DMS53 treated with DMSO at 0.1 percent for 48 hours (cell line): Measurements from ENCODE around the gene RRAD.
A peak's percentile ranks its signal among the peaks of the same experiment; 100 is the strongest.

Source experiments
- DNase-seq: peaks from one replicate; lab custom pipeline; 2025; ENCODE audit not compliant: unreplicated experiment; lab: John Stamatoyannopoulos, UW

The RRAD gene

DNA sequence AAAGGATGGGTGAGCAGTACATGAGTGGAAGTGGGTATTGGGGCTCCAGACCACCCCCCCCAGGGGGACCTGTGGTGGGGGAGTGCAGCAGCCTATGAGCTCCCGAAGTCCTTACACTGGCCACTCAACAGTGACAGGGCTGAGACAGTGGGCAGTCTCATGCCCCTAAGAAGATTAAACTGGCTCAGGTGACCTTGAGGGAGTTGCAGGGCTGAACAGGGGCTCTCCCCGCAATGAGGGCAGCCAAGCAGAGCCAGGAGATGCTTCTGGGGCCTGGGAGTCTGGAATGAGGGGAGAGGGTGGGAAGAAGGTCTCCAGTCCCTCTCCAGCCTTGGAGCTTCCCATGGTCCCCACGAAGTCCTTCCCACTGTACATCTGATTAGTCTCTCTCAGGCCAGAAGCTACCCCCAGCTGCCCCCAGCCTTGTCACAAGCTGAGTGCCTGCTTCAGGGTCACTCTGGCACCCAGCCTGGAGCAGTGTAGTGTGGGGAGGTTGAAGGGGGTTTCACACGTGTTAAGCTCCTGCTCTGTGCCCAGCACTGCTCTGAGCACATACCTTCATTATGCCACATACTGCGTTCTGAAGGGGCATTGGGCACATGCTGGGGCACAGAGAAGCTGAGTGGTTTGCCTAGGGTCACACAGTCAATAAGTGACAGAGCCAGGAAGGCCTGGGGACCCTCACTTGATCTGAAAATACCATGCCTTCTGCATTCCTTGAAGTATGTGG is 5.6 kb downstream of the RRAD start:
- no peak for DNase-seq

DNA sequence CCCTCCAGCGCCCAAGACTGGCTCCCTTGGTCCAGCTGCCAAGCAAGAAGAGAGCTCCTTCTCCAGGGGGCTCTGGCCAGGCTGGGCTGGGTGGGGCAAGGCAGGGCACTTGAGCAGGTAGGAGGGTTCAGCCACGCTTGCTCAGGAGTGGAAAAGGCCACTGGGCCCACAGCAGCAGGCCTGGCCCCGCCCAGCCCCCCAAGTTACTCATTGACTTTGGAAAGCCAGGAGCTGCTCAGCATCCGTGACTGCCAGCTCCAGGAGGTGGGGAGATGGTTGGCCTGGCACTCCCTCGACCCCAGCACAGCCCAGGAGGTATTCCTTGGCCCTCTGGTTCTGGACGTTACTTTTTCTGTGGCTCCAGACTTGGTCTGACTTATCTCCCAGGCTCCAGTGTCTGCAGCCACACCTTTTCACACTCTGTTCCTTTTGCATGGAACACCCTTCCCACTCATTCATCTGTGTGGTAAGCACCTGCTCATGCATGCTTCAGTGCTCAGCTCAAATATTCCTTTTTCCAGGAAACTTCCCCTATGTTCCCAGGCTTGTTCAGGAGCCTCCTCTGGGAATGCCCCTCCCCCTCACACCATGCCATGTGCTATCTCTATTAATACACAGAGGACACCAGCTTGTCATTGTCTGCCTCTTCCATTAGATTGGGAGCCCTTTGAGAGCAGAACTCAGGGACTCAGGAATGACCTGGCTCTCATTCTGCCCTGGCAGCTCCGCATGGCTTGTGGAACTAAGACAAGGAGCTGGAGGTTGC is 6.3 kb downstream of the RRAD start, which contains the start of gene CDH16:
TSS of gene CDH16 (minus strand) at position 83 of the 766 bp plus-strand sequence. CDS start 820 bp downstream, outside the sequence.
- DNase-seq: peak; percentile 17

DNA sequence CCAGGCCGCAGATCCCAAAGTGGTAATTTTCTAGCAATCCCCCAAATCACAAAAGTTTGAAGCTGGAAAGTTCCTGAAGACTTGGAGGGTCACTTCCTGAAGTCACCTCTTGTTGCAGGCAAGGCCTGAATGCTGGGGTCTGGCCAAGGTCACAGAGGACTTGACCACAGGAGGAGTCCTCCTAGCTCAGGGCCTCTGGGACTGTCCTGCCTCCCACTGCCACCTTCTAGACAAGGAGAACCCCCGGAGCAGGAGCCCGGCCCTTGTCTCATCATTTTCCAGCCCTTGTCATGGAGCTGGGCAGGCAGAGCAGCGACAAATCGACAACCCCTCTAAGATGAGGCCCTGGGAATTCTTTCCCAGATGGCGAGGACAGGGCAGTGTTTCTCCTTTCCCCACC is 7.0 kb downstream of the RRAD start:
- no peak for DNase-seq

- DNase-seq: no peak
These were observed 7.6 kb downstream of the RRAD start for GRCh38 chr16:66917741-66918140.

DNA sequence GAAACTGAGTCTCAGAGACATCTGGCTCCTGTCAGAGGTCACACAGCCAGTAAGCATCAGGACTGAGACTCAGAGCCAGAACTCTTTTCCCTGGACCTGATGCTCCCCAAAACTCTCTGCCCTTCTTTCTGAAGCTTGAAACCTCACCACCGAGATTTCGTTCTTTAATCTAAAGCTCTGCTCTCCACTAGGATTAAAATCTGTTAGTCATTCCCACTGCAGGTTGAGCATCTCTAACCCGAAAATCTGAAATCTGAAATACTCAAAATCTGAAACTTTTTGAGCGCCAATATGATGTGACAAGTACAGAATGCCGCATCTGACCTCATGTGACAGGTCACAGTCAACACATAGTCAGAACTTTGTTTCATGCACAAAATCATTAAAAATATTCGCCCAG is 8.8 kb downstream of the RRAD start:
- no peak for DNase-seq

DNA sequence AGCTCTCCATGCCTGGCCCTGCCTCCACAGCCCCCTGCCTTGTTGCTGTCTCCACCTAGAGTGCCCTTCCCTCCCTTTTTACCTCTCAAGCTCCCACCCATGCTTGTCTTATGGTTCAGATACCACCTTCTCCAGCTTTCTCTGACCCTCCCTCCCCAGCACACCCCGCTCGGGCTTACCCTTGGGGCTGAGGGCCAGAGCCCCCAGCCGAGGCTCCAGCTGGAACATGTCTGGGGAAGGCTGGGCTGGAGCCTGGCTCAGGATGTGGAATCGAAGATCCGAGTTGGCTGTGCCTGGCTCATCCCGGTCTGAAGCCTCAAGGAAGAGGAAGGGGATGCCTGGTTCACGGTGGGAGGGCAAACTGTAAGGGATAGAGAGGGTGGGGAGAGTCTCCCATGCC is 10.3 kb downstream of the RRAD start:
- no peak for DNase-seq

- DNase-seq: no peak
These were observed 10.8 kb downstream of the RRAD start for GRCh38 chr16:66914541-66914940.

- DNase-seq: no peak
These were observed 11.6 kb downstream of the RRAD start for GRCh38 chr16:66913711-66914110.

DNA sequence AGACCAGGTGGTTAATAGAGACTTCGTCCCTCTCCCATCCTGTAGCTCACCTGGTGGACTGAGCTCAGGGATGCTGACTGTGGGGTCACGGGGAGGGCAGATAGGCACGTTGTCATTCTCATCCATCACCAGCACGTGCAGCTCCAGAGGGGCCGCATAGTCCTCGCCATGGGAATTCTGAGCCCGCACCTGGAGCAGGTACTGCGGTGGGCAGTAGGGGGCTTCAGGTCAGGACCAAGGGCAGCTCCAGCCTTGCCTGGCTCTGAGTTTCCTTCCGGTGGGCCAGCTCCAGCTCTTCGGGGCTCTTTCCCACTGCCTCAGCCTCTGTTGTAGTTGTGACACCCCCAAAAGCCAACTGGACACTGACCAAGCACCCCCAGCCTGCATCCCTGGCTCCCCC is 12.3 kb downstream of the RRAD start:
- DNase-seq: no peak

- no peak for DNase-seq
These were observed 13.5 kb downstream of the RRAD start for GRCh38 chr16:66911801-66912200.

- DNase-seq: no peak
These were observed 14.2 kb downstream of the RRAD start for GRCh38 chr16:66911112-66911511.

GRCh38 chr16:66910175-66910940 is 15.0 kb downstream of the RRAD start:
- no peak for DNase-seq

GRCh38 chr16:66908762-66909559 is 16.4 kb downstream of the RRAD start:
- no peak for DNase-seq

- no peak for DNase-seq
These were observed 17.2 kb downstream of the RRAD start for GRCh38 chr16:66908116-66908515.

- no peak for DNase-seq
These were observed 18.2 kb downstream of the RRAD start for GRCh38 chr16:66906916-66907836.

GRCh38 chr16:66905633-66906539 is 19.4 kb downstream of the RRAD start:
- DNase-seq: no peak

DNA sequence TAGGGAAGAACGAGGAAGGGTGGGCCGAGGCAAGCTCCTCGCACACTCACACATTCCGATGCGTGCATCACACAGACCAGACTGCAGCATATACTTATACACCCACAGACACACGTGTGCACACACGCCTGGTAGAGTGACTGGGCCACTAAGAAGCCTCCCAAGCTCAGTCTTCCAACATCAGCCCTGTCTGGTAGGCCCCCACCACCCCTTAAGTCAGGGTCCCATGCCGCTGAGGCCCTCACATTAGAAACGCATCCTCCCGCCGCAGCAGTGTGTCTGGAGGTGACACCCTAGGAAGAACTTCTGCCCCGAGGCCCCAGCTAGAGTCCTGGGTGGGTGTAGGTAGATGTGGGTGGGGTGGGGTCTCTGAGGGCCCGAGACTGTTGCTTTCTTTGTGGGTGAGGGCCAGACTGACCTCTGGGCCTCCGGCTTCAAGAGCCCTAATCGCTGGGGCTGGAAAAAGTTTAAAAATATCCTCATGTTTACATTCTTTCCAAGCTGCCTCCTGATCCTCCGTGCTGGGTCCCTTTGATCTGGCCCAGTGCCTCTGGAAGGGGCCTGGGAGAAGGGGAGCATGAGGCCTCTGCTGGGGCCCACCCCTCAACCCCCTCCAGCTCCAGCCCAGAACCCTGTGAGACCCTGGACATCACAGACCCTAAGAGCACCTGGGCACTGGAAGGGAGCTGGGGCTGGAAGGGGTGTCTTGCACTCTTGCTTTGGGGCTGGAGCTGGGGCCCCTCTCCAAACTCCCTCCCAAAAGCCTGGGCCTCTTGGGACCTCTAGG is 20.3 kb downstream of the RRAD start:
- no peak for DNase-seq

DNA sequence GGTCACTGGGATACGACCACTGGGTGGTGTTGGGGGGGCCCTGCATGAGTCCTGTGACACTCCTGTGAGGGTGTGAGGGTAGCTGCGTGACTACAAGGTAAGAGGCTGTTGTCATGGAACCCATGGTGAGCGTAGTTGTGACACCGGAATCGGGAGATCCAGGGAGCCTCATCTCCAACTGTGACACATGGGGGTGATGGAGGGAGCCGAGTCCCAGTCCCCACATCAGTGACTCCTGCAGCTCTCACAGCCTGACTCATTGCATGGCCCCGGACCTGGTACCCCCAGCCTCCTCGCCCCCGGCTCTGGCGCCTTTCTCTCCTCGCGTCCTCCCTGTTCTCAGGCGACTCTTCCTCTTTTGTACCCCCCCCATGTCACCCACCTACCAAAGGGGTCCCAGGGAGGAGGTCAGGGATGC is 20.9 kb downstream of the RRAD start:
- no peak for DNase-seq
